ENCODE measurements around the gene NDUFS1. TPM values are rescaled to one million over a fixed set of nuclear protein-coding genes. Genes with fewer than 3 reads are reported as not detected.

NDUFS1 gene
- total and polyA plus RNA-seq, 2 of the 8 experiments (the other 6 are each of a cell fraction or from before 2014, with no cell fraction given) = 42.1 to 97.0 TPM

DNA sequence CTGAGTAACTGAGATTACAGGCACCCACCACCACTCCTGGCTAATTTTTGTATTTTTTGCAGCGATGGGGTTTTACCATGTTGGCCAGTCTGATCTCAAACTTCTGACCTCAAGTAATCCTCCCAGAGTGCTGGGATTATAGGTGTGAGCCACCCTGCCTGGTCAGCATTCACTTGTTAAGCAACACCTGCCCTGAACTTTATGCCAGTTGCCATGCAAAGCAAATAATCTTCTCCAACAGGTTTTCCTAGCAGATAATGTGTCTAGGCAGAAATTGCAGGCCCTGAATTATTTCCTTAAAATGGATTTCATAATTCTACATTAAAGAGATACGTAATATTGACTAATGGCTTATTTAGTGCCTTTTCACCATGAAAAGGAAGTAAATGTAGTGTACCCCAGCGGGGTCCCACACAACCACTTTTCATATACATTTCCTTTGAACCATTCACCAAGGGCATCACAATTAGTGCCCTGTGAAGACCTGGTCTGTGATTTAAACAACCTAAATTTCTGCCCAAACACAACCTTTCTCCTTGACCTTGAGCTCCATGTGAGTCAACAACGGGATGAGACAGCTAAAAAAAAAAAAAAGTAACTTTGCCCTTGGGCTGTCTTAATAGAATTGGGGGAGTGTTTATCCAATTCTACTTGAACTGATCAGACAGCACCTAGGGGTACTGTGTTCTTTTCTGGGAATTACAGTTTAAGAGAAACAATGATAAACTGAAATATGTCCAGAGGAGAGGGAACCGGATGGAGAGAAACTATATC lies 42.0 kb upstream of the NDUFS1 start:
- FAIRE-seq (no peak), DNase-seq (ENCODE audit: low read depth in 1 of 2, low spot score in 2 of 2) (no peak)
- WGBS, 2 experiments (ENCODE audit: extremely low coverage in 1 of 2, insufficient coverage in 1 of 2, insufficient read length in 1 of 2, insufficient replicate concordance in 2 of 2, low coverage in 1 of 2, low lambda C conversion rate in 2 of 2, missing lambda C conversion rate in 1 of 2) = 63% methylated on average over 5 of the region's 5 CpGs; no CpG with 5 or more reads in 1 of the 2 experiments
- Histone ChIP-seq H4K91ac (replicated peaks; ENCODE audit: insufficient read length, low read length) (no peak overlapping the region), H3K36me3 (ENCODE audit: control insufficient read depth in 2 of 4, insufficient read depth in 4 of 4, low read length in 3 of 4) (no peaks in the 10 kb centered on the region), H3K79me1 (ENCODE audit: low read depth, low read length) (no peaks in the 10 kb centered on the region), H3K27ac (ENCODE audit: low read depth, low read length) (no peak overlapping the region), H2AFZ (ENCODE audit: low read length) (no peak overlapping the region), H3K56ac (replicated peaks; ENCODE audit: insufficient read length, low read depth, low read length) (no peak overlapping the region), H3K23ac (ENCODE audit: insufficient read length) (no peak overlapping the region), H2AK5ac (ENCODE audit: low read depth, low read length) (no peak overlapping the region), H3K4ac (replicated peaks; ENCODE audit: insufficient read length, low read depth, low read length) (no peak overlapping the region), H3K79me2 (ENCODE audit: control insufficient read depth in 1 of 2, insufficient read depth in 2 of 2, low read length in 2 of 2) (no peaks in the 10 kb centered on the region), H3K9me3 (ENCODE audit: insufficient read depth in 2 of 2, low read depth in 1 of 2, low read length in 1 of 2) (no peaks in the 10 kb centered on the region), H3K14ac (ENCODE audit: insufficient read length) (no peak overlapping the region), H4K20me1 (replicated peaks in 1 of 2; ENCODE audit: control insufficient read depth in 1 of 2, insufficient read depth in 2 of 2, low read length in 2 of 2) (no peaks in the 10 kb centered on the region), H2BK120ac (replicated peaks; ENCODE audit: low read depth, low read length) (no peak overlapping the region), H2BK12ac (ENCODE audit: low read depth, low read length) (no peak overlapping the region), H2BK15ac (ENCODE audit: low read length) (no peak overlapping the region), H3K4me2 (ENCODE audit: insufficient read depth in 1 of 2, low read depth in 2 of 2, low read length in 2 of 2) (no peak overlapping the region), H4K5ac (ENCODE audit: insufficient read length, low read depth, low read length) (no peak overlapping the region), H3K27me3 (replicated peaks in 1 of 4; ENCODE audit: control insufficient read depth in 3 of 4, extremely low read depth in 1 of 4, insufficient read depth in 3 of 4, low read length in 3 of 4) (no peaks in the 10 kb centered on the region), H3K4me3 (ENCODE audit: extremely low read depth in 1 of 4, insufficient read depth in 2 of 4, low read depth in 3 of 4, low read length in 4 of 4) (no peak overlapping the region), H3K23me2 (ENCODE audit: low read depth, low read length) (no peaks in the 10 kb centered on the region), H4K8ac (ENCODE audit: extremely low read depth, insufficient read depth, low read length) (no peak overlapping the region), H3K18ac (ENCODE audit: extremely low read depth, low read length) (no peak overlapping the region), H3K9ac (replicated peaks in 1 of 4; ENCODE audit: extremely low read depth in 1 of 4, low read depth in 3 of 4, low read length in 3 of 4) (no peak overlapping the region), H3K4me1 (replicated peaks in 1 of 4; ENCODE audit: control insufficient read depth in 3 of 4, insufficient read depth in 4 of 4, low read length in 3 of 4) (no peaks in the 10 kb centered on the region; a peak in 1 of 7 replicates), H2BK20ac (ENCODE audit: low read length) (no peak overlapping the region), H2BK5ac (ENCODE audit: low read depth, low read length) (no peak overlapping the region)
- CTCF ChIA-PET (ENCODE audit: partially characterized antibody) = interaction anchor here (1.2 kb wide), 1 partner anchor 36 kb away, joined by 3 read pairs; no protein-coding TSS in a partner anchor
- POLR2A ChIA-PET (ENCODE audit: partially characterized antibody) = interaction anchor here (0.8 to 1.3 kb wide), 2 partner anchors 8 to 16 kb away, joined by 3 to 4 read pairs; no protein-coding TSS in a partner anchor
- no peak for TF ChIP-seq RAD21 (IDR thresholded peaks at IDR 0.05 in 1 of 2, conservative IDR thresholded peaks at IDR 0.05 in 1 of 2; ENCODE audit: low read depth in 2 of 2, low read length in 2 of 2)

Measured in H1 (cell line).